ENCODE data around the gene NEK10.

DNA sequence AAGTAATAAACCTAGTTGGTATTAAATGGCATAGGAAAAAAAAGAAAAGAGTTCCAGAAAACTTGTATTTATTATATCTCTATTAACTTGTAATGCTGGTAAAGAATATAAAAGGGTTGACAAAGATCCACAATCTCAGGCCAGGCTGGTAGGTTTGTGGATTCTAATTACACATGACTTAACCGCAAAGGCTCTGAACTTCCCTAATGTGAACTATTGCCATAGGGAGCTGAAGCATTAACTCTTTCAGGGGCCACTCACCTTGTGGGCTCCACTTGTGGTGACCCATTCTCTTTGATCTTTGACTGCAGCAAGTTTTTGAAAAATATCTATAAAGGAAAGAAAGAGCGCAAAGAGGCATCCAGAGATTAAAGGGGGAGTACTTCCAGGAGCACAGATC, 58.5 kb downstream of the NEK10 start:
- TF ChIP-seq NR1H2 (CRISPR knock-in tag; IDR thresholded peaks at IDR 0.05) (no peak), TBL1XR1 (IDR thresholded peaks at IDR 0.05; ENCODE audit: low read length in 2 of 2) (no peak), SMAD3 (CRISPR knock-in tag; conservative IDR thresholded peaks at IDR 0.05) (no peak), HMGN3 (IDR thresholded peaks at IDR 0.05; ENCODE audit: borderline replicate concordance, extremely low read depth, insufficient read length, low read depth, low read length) (no peak), RAD21 (CRISPR knock-in tag; conservative IDR thresholded peaks at IDR 0.05 in 1 of 2, IDR thresholded peaks at IDR 0.05 in 1 of 2) (no peak)
- TF ChIP-seq, protein P1, sequence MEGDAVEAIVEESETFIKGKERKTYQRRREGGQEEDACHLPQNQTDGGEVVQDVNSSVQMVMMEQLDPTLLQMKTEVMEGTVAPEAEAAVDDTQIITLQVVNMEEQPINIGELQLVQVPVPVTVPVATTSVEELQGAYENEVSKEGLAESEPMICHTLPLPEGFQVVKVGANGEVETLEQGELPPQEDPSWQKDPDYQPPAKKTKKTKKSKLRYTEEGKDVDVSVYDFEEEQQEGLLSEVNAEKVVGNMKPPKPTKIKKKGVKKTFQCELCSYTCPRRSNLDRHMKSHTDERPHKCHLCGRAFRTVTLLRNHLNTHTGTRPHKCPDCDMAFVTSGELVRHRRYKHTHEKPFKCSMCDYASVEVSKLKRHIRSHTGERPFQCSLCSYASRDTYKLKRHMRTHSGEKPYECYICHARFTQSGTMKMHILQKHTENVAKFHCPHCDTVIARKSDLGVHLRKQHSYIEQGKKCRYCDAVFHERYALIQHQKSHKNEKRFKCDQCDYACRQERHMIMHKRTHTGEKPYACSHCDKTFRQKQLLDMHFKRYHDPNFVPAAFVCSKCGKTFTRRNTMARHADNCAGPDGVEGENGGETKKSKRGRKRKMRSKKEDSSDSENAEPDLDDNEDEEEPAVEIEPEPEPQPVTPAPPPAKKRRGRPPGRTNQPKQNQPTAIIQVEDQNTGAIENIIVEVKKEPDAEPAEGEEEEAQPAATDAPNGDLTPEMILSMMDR (IDR thresholded peaks at IDR 0.05 in 2 of 3, conservative IDR thresholded peaks at IDR 0.05 in 1 of 3; ENCODE audit: insufficient read depth in 2 of 3, low read depth in 1 of 3, low read length in 3 of 3) = no peak
